Gastrocnemius medialis (tissue), 4 donors: ENCODE measurements around the gene BMERB1. TPM values are rescaled to one million over a fixed set of nuclear protein-coding genes. Genes with fewer than 3 reads are reported as not detected.

Experiments
- ATAC-seq, 2 donors: fragments of 150-250 bp; one replicate each; pipeline ENCODE4 v1.9.1; 2016
- DNase-seq, 2 donors: peaks; one replicate each; pipeline ENCODE4 v3.0.0-alpha.2; 2019
- H3K27ac ChIP-seq, 4 donors: fragments of 200-600 bp; sonication (generic); 1 replicate in 1 of 4; 2 replicates in 3 of 4; pipeline ENCODE4 v1.5.1; 2016 to 2018; ENCODE audit warnings: mild to moderate bottlenecking in 2 of 4, moderate library complexity in 1 of 4
- H3K27me3 ChIP-seq, 3 donors: fragments of 200-600 bp; sonication (generic) in 2 of 3; 1 replicate in 1 of 3; 2 replicates in 2 of 3; pipeline versions ENCODE4 v1.5.1 to v1.6.0; 2016 to 2019; ENCODE audit warnings: mild to moderate bottlenecking in 1 of 3, moderate library complexity in 1 of 3
- H3K36me3 ChIP-seq, 2 donors: fragments of 200-600 bp; sonication (generic) in 1 of 2; one replicate each; pipeline ENCODE4 v1.5.1; 2017 to 2018
- H3K4me1 ChIP-seq, 2 donors: fragments of 200-600 bp; sonication (generic) in 1 of 2; one replicate each; pipeline ENCODE4 v1.5.1; 2016 to 2017; ENCODE audit warnings: mild to moderate bottlenecking in 2 of 2
- H3K4me3 ChIP-seq, 4 donors: fragments of 200-600 bp; sonication (generic) in 3 of 4; 1 replicate in 1 of 4; 2 replicates in 3 of 4; pipeline ENCODE4 v1.5.1; 2016 to 2019; ENCODE audit warnings: mild to moderate bottlenecking in 2 of 4
- H3K9me3 ChIP-seq, 3 donors: fragments of 200-600 bp; sonication (generic) in 2 of 3; 1 replicate in 1 of 3; 2 replicates in 2 of 3; pipeline ENCODE4 v1.5.1; 2016 to 2019
- CTCF ChIP-seq, 5 experiments: fragments of 450-650 bp in 3 of 5; fragments of 200-600 bp in 2 of 5; sonication (generic) in 2 of 5; IDR thresholded peaks in 4 of 5; conservative IDR thresholded peaks in 1 of 5; 1 replicate in 4 of 5; 2 replicates in 1 of 5; pipeline ENCODE4 v1.5.1; 2016 to 2019; ENCODE audit warnings: antibody characterized with exemption in 5 of 5, mild to moderate bottlenecking in 3 of 5, moderate library complexity in 3 of 5
- POLR2A ChIP-seq, 2 donors: fragments of 450-650 bp; IDR thresholded peaks; one replicate each; pipeline ENCODE4 v1.6.1; 2017; ENCODE audit warnings: antibody characterized with exemption in 2 of 2, mild to moderate bottlenecking in 2 of 2, moderate library complexity in 2 of 2
- in situ Hi-C, 4 donors: fragments of 200-750 bp; cut with MboI; loops; one replicate each; pipeline versions ENCODE4 v1.15.0 to v1.8.0; 2017; ENCODE audit warnings: low sequenced_read_pairs in 4 of 4
- intact Hi-C: fragments of 100-400 bp; cut with DNase I; formaldehyde crosslinking; loops from one replicate; pipeline ENCODE4 v1.15.1; 2023; ENCODE audit warnings: low total_unique reads
- total RNA-seq, 4 donors: library from RNA; depleted of rRNA; stranded (reverse); fragments of >200 nt; gene quantifications; one replicate each; pipeline versions ENCODE4 v1.1.0 to v1.2.3, GENCODE V29; 2016

The BMERB1 gene
- total RNA-seq, 4 donors from 2014 or later: 112 to 392 (median 237) TPM

GRCh38 chr16:15547768-15548096 is 113.3 kb downstream of the BMERB1 start:
- DNase-seq (no peak), ATAC-seq (no peak)
- Histone ChIP-seq H3K36me3 (no peaks in the 10 kb centered on the region), H3K4me1 (peaks cover 0 to 8% of the 10 kb centered on the region in 2 donors), H3K4me3 (no peak overlapping the region), H3K9me3 (no peaks in the 10 kb centered on the region), H3K27me3 (no peaks in the 10 kb centered on the region), H3K27ac (no peak overlapping the region)
- intact Hi-C loops (no loop called here), in situ Hi-C loops (no loop called here)
- no peak for TF ChIP-seq CTCF (IDR thresholded peaks at IDR 0.05 in 4 of 5, conservative IDR thresholded peaks at IDR 0.05 in 1 of 5)
- TF ChIP-seq POLR2A (IDR thresholded peaks at IDR 0.05): no peak

GRCh38 chr16:15548482-15548891 is 114.1 kb downstream of the BMERB1 start:
- Histone ChIP-seq H3K27me3 (no peaks in the 10 kb centered on the region), H3K9me3 (no peaks in the 10 kb centered on the region), H3K36me3 (no peaks in the 10 kb centered on the region), H3K4me3 (no peak overlapping the region), H3K27ac (no peak overlapping the region), H3K4me1 (peaks cover 0 to 8% of the 10 kb centered on the region in 2 donors)
- intact Hi-C loops (no loop called here), in situ Hi-C loops (no loop called here)
- no peak for TF ChIP-seq CTCF (IDR thresholded peaks at IDR 0.05 in 4 of 5, conservative IDR thresholded peaks at IDR 0.05 in 1 of 5)
- TF ChIP-seq POLR2A (IDR thresholded peaks at IDR 0.05): no peak
- ATAC-seq (no peak), DNase-seq (no peak)

GRCh38 chr16:15552507-15552906 is 118.1 kb downstream of the BMERB1 start:
- Histone ChIP-seq H3K4me3 (no peak overlapping the region), H3K27ac (peak overlapping the region in 2 of 4 donors; percentile 43 to 48), H3K36me3 (peaks cover 0 to 3% of the 10 kb centered on the region in 2 donors), H3K27me3 (no peaks in the 10 kb centered on the region), H3K9me3 (no peaks in the 10 kb centered on the region), H3K4me1 (peaks cover 0 to 8% of the 10 kb centered on the region in 2 donors)
- peak; percentile 37 to 68 for ATAC-seq
- intact Hi-C loops: loop anchor here (10.0 kb wide), 1 partner anchor 152 kb away; no protein-coding TSS in a partner anchor
- in situ Hi-C loops: no loop called here
- TF ChIP-seq CTCF (IDR thresholded peaks at IDR 0.05 in 4 of 5, conservative IDR thresholded peaks at IDR 0.05 in 1 of 5) (no peak), POLR2A (IDR thresholded peaks at IDR 0.05) (no peak)
- peak in 1 of 2 donors; percentile 38 for DNase-seq

GRCh38 chr16:15553313-15554088 is 119.1 kb downstream of the BMERB1 start:
- Histone ChIP-seq H3K9me3 (no peaks in the 10 kb centered on the region), H3K36me3 (peaks cover 0 to 3% of the 10 kb centered on the region in 2 donors), H3K4me3 (no peak overlapping the region), H3K27ac (peak overlapping the region in 2 of 4 donors; percentile 43), H3K4me1 (peaks cover 0 to 8% of the 10 kb centered on the region in 2 donors), H3K27me3 (no peaks in the 10 kb centered on the region)
- TF ChIP-seq CTCF (IDR thresholded peaks at IDR 0.05 in 4 of 5, conservative IDR thresholded peaks at IDR 0.05 in 1 of 5): no peak
- no peak for TF ChIP-seq POLR2A (IDR thresholded peaks at IDR 0.05)
- ATAC-seq: no peak
- DNase-seq: no peak
- intact Hi-C loops (loop anchor here (10.0 kb wide), 1 partner anchor 151 kb away; no protein-coding TSS in a partner anchor), in situ Hi-C loops (no loop called here)
